G401.6 (cell line): ENCODE results near the gene C10orf95.
"Not testable (repeated sequence)": the region's sequence is repeated elsewhere in the genome, so short reads cannot be mapped to it uniquely, and the experiment has no call there.

Experiments used
- FAIRE-seq: peaks from 2 replicates; lab custom pipeline; 2012; peaks lifted over from hg19 to GRCh38; lab: Jason Lieb, UNC

C10orf95 gene

DNA sequence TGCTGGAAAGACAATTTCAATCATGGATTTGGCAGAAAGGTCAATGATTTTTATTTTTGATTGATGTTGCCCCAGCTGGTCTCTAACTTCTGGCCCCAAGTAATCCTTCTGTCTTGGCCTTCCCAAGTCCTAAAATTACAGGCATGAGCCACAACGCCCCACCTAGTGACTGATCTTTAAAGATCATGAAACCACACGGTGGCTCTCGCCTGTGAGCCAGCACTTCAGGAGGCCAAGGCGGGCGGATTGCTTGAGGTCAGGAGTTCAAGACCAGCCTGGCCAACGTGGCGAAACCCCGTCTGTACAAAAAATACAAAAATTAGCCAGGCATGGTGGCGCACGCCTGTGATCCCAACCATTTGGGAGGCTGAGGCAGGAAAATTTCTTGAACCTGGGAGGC lies 12.6 kb upstream of the C10orf95 start:
- FAIRE-seq: no peak

DNA sequence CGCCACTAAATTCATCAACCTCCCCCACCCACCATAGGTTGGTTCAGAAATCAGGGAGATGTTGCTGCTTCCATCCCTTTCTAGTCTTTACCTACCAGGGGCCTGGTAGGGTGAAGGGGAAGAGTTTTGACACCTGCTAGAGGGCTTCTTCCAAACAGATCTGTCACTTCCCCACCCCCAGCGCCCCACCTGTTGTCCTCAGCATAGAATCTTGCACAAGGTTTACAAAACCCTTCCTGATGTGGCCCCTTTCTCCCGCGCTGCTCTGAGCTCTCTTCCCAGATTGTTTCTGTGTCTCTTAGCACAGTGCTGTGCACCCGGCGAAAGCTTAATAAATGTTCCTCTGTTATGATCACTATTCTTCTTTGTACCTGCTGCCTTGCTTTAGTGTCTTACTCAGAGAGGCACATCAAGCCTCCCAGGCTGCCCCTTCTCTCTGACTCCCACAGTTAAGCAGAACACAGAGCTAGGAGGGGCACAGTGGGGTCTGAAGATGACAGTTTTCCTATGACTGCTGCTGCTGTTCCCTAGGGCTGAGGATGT lies 11.2 kb upstream of the C10orf95 start:
- FAIRE-seq: no peak

DNA sequence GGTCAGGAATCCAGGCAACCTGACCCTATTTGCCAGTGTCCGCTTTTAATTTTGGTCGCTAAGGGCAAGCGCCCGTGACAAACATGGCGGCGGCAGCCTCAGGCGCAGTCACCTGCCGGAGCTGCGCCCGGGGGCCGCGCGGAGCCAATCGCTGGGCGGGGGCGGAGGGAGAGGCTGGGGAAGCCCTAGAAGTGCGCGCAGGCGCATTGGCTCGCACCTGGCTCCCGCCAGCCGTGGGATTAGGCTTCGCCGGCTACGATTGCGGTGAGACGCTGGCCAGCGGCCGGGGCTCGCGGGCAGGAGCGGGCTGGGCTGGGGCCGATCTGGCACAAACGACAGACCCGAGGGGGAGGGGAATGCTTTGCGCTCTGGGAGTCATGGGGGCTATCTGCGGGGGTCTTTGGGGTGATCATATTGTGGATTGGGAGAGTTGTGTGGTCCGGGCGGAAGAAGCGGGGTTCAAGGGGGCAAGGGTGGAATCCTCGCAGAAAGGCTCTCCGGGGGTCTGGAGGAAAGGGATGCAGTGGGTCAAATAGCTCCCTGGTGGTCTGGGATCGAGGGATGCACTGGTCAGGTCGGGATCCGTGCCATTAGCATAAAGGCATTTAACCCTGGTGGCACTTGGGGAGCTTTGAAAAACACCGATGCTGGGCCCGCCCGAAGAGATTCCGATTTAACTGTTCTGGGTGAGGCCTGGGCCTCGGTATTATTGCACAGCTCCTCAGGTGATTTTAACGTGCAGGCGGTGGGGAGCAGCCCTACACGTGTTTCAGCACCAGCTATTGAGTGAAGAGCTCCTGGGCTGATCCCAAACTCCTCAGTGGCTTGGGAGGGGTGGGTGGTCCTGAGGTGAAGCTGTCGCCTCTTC lies 10.1 kb upstream of the C10orf95 start:
- peak; percentile 67 for FAIRE-seq

DNA sequence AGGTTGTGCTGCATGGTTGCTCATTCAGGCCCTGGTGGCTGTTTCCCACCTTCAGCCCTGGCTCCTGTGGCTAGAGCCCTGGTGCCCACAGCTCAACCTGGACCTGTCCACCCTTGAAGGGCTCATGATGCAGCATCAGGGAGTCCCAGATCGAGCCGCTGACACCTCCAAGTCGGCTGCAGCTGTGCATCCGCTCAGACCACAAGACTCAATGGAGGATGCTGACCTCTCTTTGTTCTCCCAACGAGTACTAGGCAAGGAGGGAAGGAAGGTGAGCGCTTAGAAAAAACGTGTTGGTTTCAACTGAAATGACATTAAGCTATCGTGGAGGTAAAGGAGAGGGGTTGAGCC lies 9.5 kb upstream of the C10orf95 start:
- no peak for FAIRE-seq

DNA sequence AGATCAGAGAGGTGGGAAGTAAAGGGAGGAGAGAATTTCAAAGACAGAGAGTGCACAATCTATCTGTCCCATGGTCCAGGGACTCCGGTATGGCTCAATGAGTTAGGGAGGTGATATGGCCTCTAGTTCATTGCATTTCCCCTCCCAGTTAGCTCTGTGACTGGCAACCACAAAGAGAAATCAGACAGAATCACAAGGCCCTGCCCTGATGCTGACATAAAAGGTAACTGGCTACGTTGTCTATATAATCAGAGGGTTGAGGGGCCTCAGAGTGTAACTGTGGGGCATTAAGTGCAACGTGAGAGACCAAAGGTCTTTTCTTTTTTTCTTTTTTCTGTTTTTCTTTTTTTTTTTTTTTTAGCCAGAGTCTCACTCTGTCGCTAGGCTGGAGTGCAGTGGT lies 7.3 kb upstream of the C10orf95 start:
- FAIRE-seq: no peak

DNA sequence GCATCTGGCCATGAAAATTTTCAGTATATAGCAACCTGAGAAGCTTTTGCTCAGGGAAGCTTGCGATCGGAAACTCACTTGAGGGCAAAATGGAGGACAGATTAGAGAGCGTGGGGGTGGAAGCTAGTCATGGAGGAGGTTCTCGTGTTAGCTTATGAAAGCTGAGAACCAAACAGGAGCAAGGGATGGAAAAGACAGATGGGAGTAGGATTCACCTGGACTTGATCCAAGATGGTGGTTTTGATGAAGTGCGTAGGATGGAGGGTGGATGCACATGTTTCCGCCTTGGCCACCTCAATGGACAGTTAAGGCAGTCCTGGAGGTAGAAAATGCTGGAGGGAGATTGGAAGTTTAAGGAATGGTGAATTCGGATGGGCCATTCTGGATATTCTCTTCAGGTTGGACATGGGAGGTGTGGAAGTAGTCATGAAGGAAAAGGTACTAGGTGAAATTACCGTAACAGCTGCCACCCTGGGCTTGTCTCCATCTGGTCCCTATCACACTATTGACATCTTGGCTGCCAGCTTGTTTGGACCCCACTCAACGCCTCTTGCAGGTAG lies 6.3 kb upstream of the C10orf95 start:
- no peak for FAIRE-seq

DNA sequence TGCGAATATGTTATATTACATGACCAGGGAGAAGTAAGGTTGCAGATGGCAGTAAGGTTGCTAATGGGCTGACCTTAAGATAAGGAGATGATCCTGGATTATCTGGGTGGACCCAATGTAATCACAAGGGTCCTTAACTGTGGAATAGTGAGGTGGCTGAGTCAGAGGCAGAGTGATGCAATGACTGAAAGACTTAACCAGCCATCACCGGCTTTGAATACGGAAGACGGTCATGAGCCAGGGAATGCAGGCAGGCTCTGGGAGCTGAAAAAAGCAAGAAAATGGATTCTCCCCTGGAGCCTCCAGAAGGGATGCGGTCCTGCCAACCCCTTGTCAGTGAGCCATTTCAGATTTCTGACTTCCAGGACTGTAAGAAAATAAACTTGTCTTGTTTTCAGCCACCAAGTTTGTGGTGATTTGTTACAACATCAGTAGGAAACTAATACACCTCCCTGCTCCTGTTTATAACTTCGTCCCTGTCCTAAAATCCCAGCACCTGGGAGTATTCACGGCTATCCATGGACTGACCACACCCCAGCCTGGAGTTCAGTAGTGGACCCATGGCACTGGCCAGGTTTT lies 4.6 kb upstream of the C10orf95 start:
- no peak for FAIRE-seq

DNA sequence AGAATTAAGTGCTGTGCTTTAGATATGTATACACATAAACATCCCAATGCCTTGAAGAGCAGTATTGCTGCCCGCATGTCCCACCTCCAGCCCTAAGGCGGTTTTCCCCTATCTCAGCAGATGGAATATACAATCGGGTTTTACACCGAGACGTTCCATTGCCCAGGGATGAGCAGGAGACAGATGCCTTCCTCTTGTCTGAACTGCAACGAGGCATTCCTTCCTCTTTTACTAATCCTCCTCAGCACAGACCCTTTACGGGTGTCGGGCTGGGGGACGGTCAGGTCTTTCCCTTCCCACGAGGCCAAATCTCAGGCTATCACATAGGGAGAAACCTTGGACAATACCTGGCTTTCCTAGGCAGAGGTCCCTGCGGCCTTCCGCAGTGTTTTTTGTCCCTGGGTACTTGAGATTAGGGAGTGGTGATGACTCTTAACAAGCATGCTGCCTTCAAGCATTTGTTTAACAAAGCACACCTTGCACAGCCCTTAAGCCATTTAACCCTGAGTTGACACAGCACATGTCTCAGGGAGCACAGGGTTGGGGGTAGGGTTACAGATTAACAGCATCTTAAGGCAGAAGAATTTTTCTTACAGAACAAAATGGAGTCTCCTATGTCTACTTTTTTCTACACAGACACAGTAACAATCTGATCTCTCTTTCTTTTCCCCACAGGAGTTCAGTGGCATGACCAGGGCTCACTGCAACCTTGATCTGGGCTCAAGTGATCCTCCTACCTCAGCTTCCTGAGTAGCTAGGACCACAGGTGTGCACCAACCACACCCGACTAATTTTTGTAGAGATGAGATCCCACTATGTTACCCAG lies 3.5 kb upstream of the C10orf95 start:
- FAIRE-seq: not testable (repeated sequence)

DNA sequence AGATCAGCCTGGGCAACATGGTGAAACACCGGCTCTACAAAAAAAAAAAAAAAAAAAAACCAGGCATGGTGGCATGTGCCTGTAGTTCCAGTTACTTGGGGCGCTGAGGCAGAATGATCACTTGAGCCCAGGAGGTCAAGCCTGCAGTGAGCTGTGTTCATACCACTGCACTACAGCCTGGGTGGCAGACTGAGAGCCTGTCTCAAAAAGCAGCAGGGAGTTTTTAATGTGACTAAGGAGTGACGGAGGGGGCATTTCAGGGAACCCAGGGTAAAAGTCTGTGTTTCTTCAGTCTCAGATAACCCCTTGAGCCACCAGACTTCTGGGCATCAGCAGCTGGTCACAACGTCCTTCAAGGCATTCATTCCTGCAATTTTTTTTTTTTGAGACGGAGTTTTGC lies 2.2 kb upstream of the C10orf95 start:
- FAIRE-seq: no peak

DNA sequence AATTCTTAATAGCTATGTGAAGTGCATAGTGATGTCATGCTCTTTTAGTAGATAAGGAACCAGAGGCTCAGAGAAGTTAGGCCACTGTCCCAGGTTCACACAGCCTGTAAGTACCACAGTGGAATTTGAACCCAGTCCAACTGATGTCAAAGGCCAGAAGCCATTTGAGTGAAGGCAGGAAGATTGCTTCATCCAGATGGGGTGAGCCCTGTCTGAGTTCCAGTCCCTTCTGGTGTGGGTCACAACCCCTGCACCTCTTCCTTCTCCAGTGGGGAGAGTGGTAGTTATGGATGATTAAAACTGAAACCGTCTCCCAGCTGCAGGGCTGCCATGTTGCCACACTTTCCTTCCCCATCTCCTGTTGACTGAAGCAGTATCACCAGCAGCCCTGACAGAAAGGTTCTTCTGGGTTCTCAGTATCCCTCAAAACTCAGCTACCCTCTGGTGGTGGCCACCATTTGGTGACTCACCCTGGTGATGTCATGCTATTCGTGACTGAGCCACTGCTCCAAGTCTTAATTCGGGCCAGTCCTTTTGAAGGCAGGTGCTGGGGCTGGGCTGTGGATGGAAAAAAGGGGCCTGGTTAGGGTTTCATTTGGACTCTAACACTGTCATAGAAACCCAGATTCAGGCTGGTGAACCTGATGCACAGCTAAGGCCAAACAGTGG lies 1.5 kb upstream of the C10orf95 start:
- no peak for FAIRE-seq

DNA sequence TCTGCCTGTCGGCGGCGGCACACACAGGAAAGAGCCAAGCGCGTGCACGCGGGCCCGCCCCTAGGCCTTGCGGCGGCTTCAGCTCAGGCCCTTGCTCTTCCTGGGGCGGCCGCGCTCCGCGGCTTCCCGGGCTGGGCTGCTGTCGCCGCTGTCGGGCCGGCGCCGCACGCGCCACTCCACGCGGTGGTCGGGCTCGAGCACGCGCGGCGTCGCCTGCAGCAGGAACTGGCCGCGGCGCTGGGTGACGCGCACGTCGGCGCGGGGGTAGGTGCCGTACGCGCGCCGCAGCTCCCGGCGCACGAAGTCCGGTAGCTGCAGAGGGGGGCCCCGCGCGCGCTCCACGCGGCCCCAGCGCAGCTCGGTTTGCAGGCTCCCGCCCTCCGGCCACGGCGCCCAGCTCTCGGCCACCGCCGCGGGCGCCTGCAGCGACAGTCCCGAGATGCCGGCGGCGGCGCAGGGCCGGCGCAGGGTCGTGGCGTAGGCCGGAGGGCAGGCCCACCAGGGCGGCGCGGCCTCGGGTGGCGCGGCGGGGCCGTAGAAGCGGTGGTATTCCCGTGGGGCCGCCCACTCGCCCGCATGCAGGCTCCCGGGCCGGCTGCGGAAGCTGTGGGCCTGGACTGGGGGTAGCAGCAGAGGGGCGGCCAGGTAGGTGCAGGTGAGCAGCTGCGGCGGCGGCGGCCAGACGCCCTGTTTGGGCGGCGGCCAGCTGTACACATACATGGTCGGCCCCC lies 804 bp downstream of the C10orf95 start:
- FAIRE-seq: no peak

DNA sequence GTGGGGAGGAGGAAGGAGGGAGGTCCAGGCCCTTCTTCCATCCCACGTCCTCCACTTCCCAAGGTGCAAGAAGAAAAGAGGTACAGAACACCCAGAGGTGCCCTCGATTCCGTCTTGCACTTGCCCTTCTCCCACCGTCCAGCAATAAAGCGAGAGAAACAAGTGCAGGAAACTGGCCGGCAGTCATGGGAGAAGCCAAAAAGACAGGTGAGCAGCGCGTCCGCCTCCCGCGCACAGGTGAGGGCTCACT lies 1.3 kb downstream of the C10orf95 start:
- no peak for FAIRE-seq

DNA sequence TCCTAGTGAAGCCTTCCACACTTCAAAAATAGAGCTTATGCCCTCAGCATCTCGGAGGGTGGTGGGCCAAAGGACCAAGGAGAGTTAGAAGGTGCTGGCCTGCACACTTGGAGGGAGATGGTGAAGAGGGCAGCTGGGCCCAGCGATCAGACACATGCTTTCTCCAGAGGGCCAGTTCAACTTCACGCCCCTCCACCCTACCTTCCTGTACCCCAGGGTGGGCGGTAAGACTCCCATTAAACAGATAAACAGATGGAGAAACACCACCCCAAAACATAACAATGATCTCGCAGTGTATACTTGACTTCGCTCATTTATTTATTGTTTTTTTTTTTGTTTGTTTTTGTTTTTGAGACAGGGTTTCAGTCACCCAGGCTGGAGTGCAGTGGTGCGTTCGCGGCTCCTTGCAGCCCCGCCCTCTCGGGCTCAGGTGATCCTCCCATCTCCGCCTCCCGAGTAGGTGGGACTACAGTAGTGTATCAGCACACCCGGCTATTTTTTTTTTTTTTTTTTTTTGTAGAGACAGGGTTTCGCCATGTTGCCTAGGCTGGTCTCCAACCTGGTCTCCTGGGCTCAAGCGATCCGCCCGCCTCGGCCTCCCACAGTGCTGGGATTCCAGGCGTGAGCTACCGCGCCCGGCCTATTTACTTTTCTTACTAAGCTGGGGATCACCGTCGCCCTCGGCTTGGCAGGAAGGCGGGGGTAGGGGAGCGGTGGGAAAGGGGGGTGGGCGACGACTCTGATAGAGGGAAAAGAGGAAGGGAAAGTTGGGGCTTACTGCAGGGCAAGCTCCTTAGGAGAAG lies 1.8 kb downstream of the C10orf95 start:
- peak; percentile 95 for FAIRE-seq

DNA sequence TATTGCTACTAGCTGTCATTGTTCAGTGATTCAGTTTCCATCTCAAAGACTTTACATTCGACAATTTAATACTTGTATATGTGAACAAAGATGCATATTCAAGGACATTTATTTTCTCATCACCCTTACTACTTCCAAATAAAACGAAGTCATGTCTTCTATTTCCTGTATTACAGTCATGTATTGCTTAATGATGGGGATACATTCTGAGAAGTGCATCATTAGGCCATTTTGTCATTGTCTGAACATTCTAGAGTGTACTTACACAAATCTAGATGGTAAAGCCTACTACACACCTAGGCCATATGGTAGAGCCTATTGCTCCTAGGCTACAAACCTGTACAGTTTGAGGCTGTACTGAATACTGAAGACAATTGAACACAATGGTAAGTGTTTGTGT lies 6.5 kb downstream of the C10orf95 start:
- FAIRE-seq: peak; percentile 19

DNA sequence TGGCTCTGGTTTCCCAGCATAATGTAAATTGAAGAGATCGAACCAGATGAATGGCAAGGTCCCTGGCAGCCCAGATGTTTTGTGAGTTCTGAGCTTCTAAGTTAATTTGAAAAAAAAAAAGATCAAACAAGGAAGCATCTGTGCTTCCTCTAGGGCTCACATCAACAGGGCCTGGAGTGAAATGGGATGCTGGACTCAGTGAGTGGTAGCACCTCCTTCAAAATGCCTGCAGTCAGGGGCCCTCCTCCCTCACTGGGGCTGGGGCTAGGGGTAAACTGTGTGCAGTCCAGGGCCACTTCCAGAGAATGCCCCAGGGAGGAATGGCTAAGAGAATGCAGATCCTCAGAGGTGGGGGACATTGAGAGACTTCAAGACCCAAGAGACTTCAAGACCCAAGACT lies 13.0 kb downstream of the C10orf95 start:
- FAIRE-seq: no peak

DNA sequence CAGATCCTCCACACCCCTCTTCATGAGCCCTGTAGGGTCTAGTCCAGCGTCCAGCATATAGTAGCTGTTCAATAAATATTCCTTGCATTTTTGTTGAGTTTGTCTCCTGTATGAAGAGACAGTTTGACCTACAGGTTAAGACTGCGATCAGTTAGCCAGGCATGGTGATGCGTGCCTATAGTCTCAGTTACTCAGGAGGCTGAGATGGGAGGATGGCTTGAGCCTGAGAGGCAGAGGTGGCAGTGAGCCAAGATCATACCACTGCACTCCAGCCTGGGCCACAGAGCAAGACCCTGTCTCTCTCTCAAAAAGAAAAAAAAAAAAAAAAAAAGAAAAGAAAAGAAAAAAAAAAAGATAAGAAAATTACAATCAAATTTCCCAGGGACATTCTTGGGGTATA lies 13.8 kb downstream of the C10orf95 start:
- FAIRE-seq: no peak

DNA sequence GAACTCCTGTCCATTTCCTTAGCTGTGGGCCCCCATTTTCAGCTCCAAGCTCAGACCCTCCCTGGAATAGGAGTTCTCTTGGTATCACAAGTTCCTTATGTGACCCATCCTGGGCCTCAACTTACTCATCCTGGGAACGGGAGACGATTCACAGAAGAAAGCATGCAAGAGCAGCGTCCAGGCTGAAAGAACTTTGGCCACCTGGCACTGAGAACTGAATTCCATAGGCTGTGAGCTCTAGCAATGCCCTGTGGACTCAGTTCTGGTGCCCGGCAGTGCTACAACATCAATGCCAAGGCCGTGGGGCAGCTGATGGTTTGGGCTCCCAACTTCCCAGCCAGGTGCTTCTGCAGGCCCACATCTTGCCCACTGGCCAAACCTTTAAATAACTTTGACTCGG lies 15.0 kb downstream of the C10orf95 start:
- no peak for FAIRE-seq

DNA sequence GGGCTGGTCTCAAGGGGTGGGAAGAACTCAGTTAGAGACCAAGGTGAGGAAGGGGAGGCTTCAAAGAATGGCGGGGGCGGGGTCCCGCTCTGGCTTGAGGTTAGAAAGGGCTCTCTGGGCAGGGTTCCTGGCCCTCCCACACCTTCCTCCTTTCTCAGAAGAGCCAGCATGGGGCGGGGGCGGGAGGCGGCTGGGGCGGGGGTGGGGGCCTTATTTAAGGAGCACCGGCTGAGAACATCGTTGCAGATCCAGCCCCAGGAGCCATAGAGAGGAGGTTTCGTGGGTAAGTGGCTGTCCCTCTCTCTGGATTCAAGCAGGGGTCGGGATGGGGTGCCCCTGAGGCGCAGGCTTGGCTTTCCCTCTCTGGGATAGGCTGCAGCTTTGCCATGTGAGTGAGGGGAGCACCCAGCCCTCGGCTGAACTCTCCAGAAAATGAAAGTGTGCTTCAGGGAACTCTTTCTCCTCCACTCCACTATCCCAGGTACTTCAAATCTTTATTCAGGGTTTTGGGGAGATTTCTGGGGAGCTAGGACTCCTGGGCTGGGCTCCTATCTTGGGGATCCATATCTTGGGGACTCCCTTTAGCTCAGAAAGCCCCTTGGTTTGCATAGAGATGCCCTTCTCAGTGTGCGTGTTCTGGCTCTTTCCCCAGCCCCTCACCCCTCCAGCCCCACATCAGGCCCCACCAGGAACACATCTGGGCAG lies 15.7 kb downstream of the C10orf95 start:
- no peak for FAIRE-seq

DNA sequence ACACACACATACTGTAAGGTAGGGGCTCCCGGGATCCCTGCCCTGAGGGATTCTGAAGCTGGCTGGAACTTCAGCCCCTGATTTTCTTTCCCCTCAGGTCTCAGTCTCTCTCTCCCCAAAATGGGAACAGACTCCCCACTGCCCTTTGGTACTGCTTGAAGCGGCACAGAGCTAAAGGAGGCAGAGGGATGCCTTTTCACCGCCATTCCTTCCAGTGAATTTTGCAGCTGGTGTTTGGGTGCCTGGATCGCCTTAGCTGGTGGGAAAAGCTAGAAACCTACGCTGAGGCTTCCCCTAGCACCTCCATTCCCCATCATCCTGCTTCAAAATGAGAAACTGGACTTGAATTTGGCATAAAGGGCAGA lies 16.2 kb downstream of the C10orf95 start:
- no peak for FAIRE-seq

DNA sequence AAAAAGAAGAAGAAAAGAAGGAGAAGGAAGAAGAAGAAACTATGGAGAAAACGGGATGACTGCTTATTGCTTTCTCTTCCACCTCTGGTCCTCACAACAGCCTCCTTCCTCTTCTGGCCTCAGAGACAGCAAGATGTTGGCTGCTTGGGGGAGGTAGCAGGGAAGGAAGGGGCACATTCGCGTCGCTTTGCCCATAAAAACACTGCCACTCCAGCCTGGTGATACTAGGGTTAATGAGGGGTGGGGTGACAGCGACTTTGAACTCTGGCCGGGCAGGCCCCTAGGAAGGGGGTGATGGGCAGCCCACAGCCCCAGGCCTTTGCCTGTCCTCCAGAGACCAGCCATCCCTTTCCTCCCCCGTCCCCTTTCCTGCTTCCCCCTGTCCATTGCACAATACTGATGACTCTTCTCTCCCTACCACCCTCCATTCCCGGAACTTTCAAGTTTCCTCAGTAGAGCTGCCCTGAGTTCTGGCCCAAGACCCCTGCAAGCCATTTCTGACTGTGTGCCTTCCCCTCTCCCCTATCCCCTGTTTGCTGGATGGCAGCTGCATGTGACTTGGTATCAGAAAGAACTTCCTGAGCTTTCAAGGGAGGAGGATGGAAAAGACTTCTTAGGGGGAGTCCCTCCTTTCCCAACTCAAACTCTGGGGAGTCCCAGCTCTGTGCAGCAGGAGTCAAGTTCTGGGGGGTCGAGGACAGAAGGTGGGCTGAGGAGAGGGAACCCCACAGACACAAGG lies 16.8 kb downstream of the C10orf95 start:
- FAIRE-seq: no peak
